Globus pallidus (tissue), 1 donor: ENCODE data around the gene TMEM200B.
"Not testable (repeated sequence)": the region's sequence is repeated elsewhere in the genome, so short reads cannot be mapped to it uniquely, and the experiment has no call there.

Experiments
- DNase-seq: peaks from one replicate; pipeline ENCODE4 v3.0.0-alpha.2; 2015; ENCODE audit warnings: low spot score

The TMEM200B gene

DNA sequence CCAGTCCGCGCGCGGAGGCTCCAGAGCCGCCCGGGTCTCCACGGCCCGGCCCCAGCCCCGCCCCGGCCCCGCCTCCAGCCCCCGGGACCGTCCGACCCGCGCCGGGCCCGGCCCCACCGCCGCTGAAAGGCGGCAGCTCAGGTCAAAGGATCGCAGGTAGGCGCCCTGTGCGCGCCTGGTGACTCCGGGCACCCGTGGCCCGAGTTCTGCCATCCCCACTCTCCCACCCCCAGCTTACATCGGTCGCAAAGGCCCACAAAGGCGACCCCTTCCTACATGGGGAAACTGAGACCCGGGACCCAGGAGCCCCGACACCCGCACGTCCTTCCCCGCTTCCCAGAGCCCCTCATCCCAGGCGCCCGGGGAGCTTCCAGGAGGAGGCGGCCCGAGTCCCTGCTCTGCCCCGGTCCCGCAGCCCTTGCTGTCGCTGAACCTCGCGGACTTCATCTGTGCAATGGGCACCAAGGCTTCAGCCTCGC is at the start of gene TMEM200B:
TMEM200B (minus strand) TSS at position 17 of the 479 bp plus-strand sequence. CDS start 2,075 bp downstream, outside the sequence.
- no peak for DNase-seq

DNA sequence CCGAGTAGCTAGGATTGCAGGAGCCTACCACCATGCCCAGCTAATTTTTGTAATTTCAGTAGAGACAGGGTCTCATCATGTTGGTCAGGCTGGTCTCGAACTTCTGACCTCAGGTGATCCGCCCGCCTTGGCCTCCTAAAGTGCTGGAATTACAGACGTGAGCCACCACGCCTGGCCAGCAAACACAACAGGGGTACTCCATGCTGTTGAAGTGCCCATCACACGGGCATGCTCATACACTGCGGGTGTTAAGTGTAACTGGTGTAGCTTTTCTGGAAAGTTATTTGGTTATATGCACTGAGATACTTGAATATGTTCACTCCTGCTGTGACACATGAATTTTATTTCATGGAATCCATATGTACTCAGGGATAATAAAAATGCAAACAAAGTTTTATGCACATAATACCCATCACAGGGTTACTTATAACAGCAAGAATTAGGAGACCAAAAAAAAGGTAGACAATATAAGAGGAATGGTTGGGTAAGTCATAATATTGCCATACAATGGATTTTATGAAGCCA is 48.8 kb upstream of the TMEM200B start:
- no peak for DNase-seq

DNA sequence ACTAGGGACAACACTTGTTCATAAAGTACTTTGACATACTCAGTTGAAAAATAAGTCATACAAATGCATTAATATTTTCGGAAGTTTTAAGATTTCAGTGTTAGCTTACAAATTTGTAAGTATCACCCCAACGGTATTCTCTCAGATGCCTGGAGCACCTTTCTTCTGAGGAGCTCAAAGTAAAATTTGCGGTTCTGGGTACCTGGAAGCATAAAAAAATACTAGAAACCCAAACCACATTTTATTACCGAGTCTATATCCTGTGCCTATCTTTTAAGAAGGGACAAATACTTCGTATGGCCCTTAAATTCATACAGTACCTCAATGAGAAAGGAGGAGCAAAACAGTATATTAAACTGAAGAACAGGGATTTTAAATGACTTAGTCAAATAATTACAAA is 47.8 kb upstream of the TMEM200B start:
- DNase-seq = no peak

DNA sequence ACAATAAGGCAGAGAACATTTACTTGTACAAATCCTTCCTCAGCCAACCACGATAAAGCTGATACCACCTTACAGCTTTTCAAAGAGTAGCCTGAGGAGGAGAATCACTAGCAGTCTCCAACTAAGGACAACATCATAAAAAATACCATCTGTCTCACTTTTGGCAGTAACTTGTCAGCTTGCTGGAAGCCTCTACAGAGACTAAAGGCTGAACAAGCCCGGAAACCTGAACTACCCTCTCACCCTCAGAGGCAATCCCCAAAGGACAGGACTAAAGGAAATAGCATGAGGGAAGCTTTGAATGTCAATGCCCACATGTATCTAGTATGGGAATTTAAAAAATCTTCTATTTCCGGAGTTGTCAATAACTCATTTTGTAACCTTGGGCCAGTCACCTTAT is 47.4 kb upstream of the TMEM200B start:
- no peak for DNase-seq

DNA sequence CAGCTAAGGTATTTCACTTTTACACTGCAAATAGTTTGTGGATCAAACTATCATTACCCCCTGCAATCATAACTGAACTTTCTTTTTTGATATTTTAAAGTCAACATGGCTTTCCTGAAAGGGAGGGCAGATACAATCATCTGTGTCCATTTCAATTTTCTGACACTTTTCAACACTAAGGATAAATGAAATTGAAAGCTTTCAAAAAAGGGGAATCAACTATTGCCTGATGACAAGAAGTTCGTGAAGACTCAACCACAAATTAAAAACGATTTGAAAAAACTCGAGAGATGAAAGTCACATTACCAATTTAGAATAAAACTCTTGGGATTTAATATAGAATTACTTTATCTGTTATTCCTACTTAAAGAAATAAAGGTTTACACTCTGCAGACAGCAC is 46.3 kb upstream of the TMEM200B start:
- no peak for DNase-seq

DNA sequence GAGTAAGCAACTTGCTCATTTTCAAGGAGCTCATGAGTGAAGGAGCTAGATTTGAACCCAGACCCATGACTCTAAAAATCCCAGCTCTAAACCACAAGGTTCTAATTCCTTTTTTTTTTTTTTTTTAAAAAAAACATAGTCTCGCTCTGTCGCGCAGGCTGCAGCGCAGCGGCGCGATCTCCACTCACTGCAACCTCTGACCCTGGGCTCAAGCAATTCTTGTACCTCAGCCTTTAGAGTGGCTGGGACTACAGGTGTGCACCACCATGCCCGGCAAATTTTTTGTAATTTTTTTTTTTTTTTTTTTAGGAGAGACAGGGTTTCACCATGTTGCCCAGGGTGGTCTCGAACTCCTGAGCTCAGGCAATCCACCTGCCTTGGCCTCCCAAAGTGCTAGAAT is 44.2 kb upstream of the TMEM200B start:
- no peak for DNase-seq

DNA sequence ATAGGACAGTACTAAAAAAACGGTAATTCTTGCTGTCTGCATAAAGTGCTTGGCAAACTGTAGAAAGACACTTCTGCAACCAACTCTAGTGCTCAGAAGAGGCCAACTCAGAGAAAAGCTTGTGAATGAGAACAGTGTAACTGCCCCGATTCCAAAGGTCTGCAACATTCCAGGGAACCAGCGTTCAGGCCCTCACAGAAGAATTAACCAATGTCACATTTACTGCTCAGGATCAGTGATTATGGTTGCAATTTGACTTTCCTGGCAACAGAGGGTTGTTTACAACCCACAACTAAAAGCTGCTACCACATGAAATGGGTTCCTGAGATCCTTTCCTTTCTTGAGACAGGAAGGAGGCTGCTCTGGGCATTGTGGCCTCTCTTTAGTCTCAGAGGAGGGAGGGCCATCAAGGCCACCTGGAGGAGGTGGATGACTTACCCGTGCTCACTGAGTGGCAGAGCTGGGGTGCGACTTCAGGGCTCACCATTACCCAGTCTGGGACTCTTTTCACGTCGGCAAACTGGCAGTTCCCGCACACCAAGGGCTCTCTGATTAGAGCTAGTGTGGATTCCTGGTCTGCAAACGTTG is 42.7 kb upstream of the TMEM200B start:
- no peak for DNase-seq

DNA sequence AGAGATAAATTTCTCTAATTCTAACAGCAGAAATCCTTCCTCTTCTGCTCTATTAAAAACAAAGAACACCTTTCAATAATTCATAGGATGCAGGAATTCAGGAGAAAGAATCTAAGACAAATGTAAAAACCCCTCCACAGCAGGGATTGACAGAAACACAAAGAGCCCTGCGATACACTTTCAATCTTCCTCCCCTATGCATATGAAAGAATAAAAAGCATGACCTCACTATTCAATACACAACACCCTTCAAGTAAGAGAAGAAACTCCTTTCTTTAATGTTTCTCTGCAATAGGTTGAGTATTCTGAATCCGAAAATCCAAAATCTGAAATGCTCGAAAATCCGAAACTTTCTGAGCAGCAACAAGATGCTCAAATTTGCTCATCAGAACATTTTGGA is 40.9 kb upstream of the TMEM200B start:
- DNase-seq = no peak

DNA sequence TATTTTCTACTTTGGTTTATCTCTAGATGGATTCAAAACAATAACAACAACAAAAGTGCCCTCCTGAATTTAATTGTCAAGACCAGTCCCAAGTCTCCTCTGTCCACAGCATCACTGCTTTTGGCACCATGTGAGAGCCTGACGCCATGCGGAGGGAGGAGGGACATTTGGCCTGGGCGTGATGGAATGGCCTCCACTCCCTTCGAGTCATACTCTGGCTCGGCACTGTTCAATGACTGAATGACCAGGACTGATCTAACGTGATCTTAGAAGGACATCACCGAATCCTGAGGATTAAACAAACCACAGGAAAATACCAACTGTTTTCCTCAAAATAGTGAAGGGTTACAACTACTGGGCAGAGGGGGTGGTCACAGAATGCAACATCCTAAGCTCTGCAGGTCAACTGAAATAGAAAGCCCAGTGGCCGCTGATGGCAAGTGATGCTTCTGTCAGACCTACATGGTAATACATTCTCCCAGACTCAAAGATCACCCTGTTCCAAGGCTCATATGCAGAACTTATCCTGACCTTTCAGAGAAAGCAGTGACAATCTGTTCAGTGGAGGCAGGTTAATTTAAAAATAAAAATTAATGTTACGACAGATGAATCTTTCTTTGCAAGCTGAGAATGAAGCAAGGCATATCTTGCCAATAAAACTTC is 38.9 kb upstream of the TMEM200B start:
- no peak for DNase-seq

DNA sequence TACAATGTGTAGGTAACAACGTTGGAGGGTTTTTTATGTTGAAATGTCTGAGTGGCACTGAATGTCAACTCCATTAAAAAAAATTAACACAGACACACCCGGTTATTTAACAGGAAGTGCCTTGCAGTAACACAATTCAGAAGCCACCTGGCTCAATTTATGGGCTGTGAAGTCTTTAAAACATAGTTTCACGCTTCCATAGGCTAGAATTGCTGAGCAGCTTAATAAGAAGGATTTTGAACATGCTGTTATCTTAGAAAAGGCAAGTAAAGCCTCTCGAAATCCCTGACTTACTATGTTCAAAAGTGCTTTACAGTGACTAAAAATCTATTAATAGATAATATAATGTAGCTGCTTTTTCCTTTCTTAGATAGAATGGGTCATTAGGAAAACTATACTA is 38.3 kb upstream of the TMEM200B start:
- no peak for DNase-seq

DNA sequence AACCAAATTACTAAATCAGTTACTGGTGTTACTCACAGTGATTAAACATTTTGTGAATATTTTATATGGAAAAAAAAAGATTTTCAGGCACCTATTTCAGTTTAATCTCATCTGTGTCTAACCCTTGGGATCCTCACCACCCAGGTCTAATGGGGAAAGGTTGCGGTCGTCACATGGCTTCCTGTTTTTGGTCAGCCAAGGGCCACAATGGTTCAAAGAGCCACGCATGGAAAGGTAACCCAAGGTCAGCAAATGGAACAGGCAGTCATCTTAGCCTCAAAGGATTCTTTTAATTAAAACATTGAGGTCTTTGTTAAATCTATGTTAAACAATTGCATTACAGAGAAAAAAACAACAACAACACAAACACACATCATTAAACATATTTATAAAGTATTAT is 36.1 kb upstream of the TMEM200B start:
- no peak for DNase-seq

DNA sequence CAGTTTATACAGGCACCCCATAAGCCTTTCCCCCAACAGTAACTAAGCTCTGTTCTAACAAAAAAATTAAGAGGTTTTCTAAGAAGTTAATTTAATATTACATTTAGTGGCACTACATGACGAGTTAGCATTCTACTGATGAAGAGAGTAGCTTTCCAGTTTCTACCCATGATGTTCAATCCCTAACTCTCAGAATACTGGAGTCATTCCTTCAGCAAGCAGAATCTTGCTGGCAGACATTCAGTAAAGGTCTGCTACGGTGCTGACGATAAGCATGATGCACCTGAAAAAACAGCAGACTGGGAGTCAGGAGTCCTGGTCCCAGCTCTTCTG is 33.5 kb upstream of the TMEM200B start:
- no peak for DNase-seq

DNA sequence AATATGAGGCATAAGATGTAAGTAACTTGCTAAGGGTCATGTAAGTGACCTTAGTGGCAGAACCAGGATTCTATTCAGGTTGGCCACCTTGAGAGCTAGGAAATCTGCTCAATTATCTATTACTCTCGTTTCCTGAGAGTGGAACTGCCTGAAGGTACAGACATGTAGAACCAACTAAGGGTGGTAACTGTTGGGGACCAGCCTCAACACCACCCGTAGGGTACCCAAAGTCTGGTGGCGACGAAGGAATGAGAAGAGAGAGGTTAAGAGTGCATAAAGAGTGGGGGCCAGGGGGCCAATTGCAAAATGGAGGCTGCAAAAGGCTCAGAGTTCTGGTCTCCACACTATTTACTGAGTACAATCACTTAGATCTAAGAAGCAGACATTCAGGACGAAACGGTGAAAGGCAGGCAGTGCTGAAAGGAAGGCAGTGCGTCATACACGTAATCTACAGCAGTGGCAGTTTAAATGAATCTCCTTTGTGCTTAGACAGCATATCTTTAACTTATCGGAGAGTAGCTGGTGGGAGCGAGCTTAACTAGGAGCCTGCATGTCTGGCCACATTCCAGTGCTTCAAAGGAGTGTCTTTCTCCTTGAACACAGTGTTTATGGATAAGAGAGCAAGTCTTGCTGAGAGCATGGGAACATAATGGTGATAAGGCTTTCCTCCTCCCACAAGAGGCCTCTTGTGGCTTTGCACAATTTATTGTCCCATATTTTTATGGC is 33.0 kb upstream of the TMEM200B start:
- no peak for DNase-seq

DNA sequence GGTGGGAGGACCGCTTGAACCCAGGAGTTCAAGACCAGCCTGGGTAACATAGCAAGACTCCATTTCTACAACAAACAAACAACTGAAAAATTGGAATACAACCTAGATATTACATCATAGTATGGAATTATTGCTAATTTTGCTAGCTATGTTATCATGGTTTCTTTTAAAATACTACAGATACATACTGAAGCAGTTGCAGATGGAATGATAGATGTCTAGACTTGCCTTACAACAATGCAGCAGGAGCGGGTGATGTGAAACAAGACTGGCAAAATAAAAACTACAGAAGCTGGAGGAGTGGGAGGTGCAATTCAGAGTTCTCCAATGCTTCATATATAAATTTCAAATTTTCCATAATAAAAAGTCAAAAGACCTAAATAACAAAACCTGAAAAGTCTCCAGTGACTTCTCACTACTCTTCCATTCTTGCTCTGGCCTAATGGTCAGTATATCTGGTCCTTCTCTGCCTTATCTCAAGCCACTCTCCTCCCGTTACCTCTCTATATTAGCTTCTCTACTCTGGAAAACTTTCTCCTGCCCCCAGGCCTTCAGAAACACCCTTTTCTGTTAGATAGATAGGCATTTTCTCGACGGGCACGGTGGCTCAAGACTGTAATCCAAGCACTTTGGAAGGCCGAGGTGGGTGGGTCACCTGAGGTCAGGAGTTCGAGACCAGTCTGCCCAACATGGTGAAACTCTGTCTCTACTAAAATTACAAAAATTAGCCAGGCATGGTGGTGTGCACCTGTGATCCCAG is 28.5 kb upstream of the TMEM200B start:
- DNase-seq = no peak

DNA sequence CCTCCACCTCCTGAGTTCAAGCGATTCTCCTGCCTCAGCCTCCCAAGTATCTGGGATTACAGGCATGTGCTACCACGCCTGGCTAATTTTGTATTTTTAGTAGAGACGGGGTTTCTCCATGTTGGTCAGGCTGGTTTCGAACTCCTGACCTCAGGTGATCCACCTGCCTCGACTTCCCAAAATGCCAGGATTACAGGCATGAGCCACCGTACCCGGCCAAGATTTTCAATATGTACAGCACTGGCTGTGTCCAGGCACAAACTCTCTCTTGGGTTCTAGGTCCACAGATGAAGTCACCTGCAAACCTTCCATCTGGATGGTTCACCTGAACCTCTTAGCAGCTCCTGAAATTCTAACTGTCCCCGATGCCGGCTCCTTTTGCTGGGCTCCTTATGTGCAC is 26.6 kb upstream of the TMEM200B start:
- not testable (repeated sequence) for DNase-seq

DNA sequence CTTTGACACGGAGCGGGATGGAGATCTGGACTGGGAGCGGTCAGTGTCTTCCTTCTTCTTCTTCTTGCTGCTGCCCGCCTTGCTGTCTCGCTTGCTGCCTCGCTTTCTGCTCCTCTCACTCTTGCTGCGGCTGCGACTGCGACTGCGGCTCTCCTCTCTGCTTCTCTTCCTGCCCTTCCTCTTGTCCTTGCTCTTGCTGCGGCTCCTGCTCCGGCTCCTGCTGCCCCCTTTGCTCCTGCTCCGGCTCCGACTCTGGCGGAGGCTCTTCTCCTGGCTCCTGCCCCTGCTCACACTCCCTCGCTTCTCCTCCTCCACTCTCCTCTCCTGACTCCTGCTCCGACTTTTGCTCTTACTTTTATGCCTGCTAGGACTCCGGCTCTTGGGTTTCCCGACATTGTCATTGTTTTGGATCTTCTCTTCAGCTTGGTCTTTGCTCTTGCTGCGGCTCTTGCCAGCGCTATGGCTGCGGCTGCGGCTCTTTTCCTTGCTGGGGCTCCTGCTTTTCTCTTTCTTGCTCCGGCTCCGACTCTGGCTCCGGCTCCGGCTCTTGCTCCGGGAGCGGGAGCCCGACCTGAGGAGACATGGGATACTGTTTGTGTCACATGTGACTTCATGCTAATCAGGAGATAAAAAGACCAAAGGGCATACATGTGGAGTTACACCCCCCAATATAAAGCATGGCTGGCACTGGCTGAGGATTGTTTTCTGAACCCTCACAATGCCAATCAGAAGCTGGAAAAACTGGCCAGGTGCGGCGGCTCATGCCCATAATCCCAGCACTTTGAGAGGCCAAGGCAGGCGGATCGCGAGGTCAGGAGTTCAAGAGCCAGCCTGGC is 25.2 kb upstream of the TMEM200B start:
- no peak for DNase-seq

DNA sequence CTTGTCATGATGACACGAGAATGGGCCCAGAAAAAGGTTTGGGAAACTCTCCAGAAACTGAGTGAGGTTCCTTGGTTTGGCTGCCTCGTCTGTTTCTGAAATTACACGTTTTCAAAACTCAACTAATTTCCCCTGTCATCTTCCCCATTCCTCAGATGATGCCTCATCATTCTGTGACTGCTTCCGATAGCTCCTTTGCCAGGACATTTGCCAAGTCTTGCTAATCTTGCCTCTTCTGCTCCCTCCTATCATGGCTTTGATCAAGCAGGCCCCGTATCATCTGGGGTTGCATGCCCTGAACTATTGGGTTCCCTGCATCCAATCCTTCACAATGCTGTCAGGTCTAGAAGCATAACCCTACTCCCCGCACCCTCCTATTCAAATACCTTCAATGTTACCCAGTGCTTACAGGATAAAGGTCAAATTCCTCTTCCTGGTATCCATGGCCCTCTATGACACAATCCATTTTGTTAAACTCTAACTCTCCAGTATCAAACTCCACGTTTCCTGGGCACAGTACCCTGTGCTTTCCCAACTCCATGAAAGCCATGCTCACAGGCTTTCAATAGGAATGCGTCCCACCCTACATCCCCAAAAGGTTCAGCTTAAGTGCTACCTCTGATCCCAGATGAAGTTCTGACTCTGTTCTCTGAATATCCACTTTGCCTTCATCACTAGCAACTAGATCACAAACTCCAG is 22.2 kb upstream of the TMEM200B start:
- DNase-seq = no peak

DNA sequence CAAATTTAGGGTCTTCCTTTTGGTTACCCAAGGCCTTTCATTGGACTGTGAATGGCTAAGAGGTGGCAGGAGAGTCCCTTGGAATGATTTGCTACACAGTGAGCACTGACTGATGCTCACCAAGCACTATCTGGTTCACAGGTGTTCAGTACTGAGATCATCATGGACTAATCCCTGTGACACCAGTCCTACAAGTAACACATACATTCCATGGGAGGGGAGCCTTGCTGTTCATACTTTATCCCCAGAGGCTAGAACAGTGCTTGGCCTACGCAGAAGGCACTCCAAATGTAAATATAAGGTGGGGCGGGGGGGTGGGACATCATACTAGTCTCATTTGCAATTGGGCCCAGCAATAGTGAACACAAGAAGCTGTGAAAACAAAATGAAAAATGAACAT is 20.5 kb upstream of the TMEM200B start:
- DNase-seq = no peak

DNA sequence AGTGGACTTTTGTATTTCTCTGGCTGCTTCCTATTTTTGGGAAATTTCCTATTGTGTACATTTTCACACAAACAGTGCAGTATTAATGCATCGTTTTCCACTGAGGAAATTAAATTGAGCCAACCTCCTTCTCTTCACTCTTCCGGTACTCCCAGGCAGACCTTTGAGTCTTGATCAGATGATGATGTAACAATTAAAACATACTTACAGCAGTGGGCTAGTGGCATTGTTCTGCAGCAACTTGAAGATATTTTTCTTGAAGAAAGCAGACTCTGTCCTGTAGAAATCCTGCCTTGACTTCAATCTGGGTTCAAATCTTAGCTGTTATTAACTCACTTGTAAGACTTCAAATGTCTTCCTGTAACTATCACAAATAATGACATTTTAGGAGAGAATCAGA is 19.0 kb upstream of the TMEM200B start:
- no peak for DNase-seq

DNA sequence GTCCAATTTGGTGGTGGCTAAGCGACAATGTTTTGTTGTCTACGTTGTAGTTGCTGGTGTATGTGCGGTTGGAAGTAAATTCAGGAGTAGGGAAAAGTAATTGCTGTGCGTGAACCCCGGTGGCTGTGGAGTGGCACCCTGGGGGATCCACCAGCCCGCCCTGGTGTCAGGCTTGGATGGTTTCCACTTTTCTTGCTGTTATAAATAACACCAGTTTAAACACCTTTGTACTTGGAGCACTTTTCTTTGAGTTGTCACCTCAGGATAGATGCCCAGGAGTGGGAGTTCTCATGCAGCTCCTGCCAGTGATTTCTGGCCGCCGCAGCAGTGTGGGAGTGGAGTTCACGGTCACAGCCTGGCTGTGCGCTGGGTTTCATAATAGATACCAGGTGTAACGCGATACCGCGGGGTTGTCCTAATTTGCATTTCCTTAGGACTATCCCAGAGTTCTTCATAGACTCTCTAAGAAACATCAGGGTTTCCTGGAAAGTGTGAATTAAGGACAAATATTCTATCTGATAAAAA is 12.8 kb upstream of the TMEM200B start:
- no peak for DNase-seq

DNA sequence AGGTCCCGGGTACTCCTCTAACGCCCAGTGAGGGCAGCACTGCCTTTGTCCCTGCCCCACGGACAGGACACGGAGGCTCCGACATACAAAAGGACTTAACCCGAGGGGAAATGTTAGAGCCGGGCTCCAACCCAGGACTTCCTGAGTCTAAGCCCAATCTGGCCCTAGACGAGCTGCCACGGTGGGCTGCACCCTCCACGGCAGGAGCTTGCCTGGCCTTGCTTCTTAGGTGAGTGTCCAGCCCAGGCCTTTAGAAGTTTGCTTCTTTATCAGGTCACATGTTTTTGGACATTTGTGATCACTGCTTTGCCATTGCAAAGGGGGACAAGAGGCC is 11.0 kb upstream of the TMEM200B start:
- no peak for DNase-seq
